OCI-LY3 (cell line): ENCODE data around the gene NOS1AP.

ENCODE experiments used
- EZH2phosphoT487 ChIP-seq: fragments of 200-600 bp; shearing (Covaris generic); IDR thresholded peaks from 2 replicates; pipeline ENCODE4 v1.6.1; 2018; ENCODE audit warnings: antibody characterized with exemption, mixed run types, low read depth
- TF ChIP-seq, protein P1 (sequence below): fragments of 200-600, 300-600 bp; sonication (generic); IDR thresholded peaks from 2 replicates; pipeline ENCODE4 v1.5.1; 2014; ENCODE audit warnings: antibody characterized with exemption, low read length, low read depth

- TF ChIP-seq, protein P1, sequence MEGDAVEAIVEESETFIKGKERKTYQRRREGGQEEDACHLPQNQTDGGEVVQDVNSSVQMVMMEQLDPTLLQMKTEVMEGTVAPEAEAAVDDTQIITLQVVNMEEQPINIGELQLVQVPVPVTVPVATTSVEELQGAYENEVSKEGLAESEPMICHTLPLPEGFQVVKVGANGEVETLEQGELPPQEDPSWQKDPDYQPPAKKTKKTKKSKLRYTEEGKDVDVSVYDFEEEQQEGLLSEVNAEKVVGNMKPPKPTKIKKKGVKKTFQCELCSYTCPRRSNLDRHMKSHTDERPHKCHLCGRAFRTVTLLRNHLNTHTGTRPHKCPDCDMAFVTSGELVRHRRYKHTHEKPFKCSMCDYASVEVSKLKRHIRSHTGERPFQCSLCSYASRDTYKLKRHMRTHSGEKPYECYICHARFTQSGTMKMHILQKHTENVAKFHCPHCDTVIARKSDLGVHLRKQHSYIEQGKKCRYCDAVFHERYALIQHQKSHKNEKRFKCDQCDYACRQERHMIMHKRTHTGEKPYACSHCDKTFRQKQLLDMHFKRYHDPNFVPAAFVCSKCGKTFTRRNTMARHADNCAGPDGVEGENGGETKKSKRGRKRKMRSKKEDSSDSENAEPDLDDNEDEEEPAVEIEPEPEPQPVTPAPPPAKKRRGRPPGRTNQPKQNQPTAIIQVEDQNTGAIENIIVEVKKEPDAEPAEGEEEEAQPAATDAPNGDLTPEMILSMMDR = no peak
- TF ChIP-seq EZH2phosphoT487 = no peak
Measured at GRCh38 chr1:162080472-162081015, 11.1 kb downstream of the NOS1AP start.
